Measurements from ENCODE around the gene ANP32B.
"Not testable (repeated sequence)": the region's sequence is repeated elsewhere in the genome, so short reads cannot be mapped to it uniquely, and the experiment has no call there.

The ANP32B gene

GRCh38 chr9:97964901-97965300 is 18.2 kb upstream of the ANP32B start:
- DNase-seq: no peak

- no peak for DNase-seq
Observed at GRCh38 chr9:97966493-97966892, 16.6 kb upstream of the ANP32B start.

GRCh38 chr9:97969014-97969413 is 14.1 kb upstream of the ANP32B start:
- DNase-seq: no peak

GRCh38 chr9:97970165-97970564 is 13.0 kb upstream of the ANP32B start:
- no peak for DNase-seq

- no peak for DNase-seq
Observed at GRCh38 chr9:97972753-97973152, 10.4 kb upstream of the ANP32B start.

GRCh38 chr9:97975376-97975775 is 7.8 kb upstream of the ANP32B start:
- no peak for DNase-seq

GRCh38 chr9:97976633-97977032 is 6.5 kb upstream of the ANP32B start:
- not testable (repeated sequence) for DNase-seq

GRCh38 chr9:97978371-97979130 is 4.6 kb upstream of the ANP32B start:
- no peak for DNase-seq

- DNase-seq: no peak
Observed at GRCh38 chr9:97979788-97980478, 3.2 kb upstream of the ANP32B start.

- DNase-seq: no peak
Observed at GRCh38 chr9:97980479-97980803, 2.7 kb upstream of the ANP32B start.

- DNase-seq: no peak
Observed at GRCh38 chr9:97980918-97981845, 2.0 kb upstream of the ANP32B start.

- DNase-seq: no peak
Observed at GRCh38 chr9:97981846-97982682, 1.1 kb upstream of the ANP32B start.

- DNase-seq: peak; percentile 53 to 76 (median 66)
Observed at GRCh38 chr9:97983589-97984187, 547 bp downstream of the ANP32B start.

GRCh38 chr9:97984188-97985057 is 1.3 kb downstream of the ANP32B start:
- peak; percentile 61 to 71 (median 70) for DNase-seq

GRCh38 chr9:97985058-97985861 is 2.1 kb downstream of the ANP32B start:
- peak in 3 of 4 experiments; percentile 20 to 55 (median 37) for DNase-seq

GRCh38 chr9:97987487-97987886 is 4.3 kb downstream of the ANP32B start:
- no peak for DNase-seq

GRCh38 chr9:97990259-97990658 is 7.1 kb downstream of the ANP32B start:
- DNase-seq: no peak

GRCh38 chr9:97991818-97992217 is 8.7 kb downstream of the ANP32B start:
- no peak for DNase-seq

- DNase-seq: no peak
Observed at GRCh38 chr9:97992219-97992618, 9.1 kb downstream of the ANP32B start.

- no peak for DNase-seq
Observed at GRCh38 chr9:97993000-97993399, 9.9 kb downstream of the ANP32B start.
